Uterus (tissue), 2 donors: ENCODE results near the gene PRDM15.

Experiments
- CTCF ChIP-seq, 4 experiments: fragments of 200-600 bp in 2 of 4; fragments of 450-650 bp in 2 of 4; sonication (generic) in 2 of 4; IDR thresholded peaks; one replicate each; pipeline ENCODE4 v1.5.1; 2016 to 2019; ENCODE audit warnings: antibody characterized with exemption in 4 of 4, mild to moderate bottlenecking in 2 of 4, moderate library complexity in 1 of 4
- POLR2A ChIP-seq, 2 donors: fragments of 450-650 bp; IDR thresholded peaks; one replicate each; pipeline ENCODE4 v1.6.1; 2016; ENCODE audit warnings: antibody characterized with exemption in 2 of 2, mild to moderate bottlenecking in 1 of 2, moderate library complexity in 1 of 2

- TF ChIP-seq CTCF (IDR thresholded peaks at IDR 0.05) (no peak), POLR2A (IDR thresholded peaks at IDR 0.05) (no peak)
Observed at GRCh38 chr21:41821756-41822431, 57.2 kb downstream of the PRDM15 start.
